GM18868 (cell line): ENCODE results near the gene TLR2.
"Not testable (repeated sequence)": the region's sequence is repeated elsewhere in the genome, so short reads cannot be mapped to it uniquely, and the experiment has no call there.

Experiments
- ATAC-seq: cut with Tn5 transposase; IDR thresholded peaks from one replicate; pipeline ENCODE4 v1.9.1; 2021; ENCODE audit warnings: mild to moderate bottlenecking, moderate library complexity; ENCODE audit not compliant: unreplicated experiment

TLR2 gene

GRCh38 chr4:153661215-153661822, 22.8 kb upstream of the TLR2 start:
- ATAC-seq: no peak

- ATAC-seq: no peak
Observed at GRCh38 chr4:153661908-153662307, 22.2 kb upstream of the TLR2 start.

DNA sequence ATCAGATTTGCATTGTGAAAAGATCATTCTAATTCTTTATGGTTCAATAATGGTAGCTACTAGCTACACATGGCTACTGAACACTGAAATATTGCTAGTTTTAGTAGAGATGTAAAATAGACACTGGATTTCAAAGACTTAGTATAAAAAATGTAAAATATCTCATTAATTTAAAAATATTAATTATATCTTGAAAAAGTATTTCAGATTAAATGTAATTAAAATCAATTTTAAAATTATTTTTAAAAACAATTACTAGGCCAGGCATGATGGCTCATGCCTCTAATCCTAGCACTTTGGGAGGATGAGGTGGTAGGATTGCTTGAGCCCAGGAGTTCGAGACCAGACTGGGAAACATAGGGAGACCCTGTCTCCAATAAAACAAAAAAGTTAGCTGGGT, 20.4 kb upstream of the TLR2 start:
- no peak for ATAC-seq

DNA sequence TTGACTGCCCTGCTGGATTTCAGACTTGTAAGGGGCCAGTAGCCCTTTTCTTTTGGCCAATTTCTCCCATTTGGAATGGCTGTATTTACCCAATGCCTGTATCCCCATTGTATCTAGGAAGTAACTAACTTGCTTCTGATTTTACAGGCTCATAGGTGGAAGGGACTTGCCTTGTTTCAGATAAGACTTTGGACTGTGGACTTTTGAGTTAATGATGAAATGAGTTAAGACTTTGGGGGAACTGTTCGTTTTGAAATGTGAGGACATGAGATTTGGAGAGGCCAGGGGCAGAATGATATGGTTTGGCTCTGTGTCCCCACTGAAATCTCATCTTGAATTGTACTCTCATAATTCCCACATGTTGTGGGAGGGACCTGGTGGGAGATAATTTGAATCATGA, 17.6 kb upstream of the TLR2 start:
- ATAC-seq: not testable (repeated sequence)

GRCh38 chr4:153668647-153669046, 15.4 kb upstream of the TLR2 start:
- ATAC-seq: no peak

DNA sequence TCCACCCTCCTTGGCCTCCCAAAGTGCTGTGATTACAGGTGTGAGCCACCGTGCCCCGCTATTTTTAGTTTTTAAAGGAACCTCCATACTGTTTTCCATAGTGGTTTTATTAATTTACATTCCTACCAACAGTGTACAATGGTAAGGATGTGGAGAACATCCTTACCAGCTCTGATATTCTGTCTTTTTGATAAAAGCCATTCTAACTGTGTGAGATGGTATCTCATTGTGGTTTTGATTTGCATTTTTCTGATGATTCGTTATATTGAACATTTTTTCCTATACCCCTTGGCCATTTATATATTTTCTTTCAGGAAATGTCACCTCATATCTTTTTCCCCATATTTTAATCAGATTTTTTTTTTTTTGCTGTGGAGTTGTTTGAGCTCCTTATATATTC, 14.2 kb upstream of the TLR2 start:
- no peak for ATAC-seq

- ATAC-seq: no peak
Observed at GRCh38 chr4:153676486-153676885, 7.6 kb upstream of the TLR2 start.

- no peak for ATAC-seq
Observed at GRCh38 chr4:153676984-153677383, 7.1 kb upstream of the TLR2 start.

DNA sequence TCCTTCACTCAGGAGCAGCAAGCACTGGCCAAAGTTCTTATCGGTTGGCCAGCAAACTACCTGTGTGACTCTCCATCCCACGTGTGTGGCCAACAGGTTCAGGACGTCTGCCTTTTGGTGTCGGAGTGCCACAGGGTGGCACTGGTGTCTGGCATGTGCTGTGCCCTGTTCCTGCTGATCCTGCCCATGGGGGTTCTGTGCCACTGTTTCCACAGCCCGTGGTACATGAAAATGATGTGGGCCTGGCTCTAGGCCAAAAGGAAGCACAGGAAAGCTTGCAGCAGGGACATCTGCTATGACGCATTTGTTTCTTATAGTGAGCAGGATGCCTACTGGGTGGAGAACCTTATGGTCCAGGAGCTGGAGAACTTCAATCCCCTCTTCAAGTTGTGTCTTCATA, 4.6 kb upstream of the TLR2 start:
- no peak for ATAC-seq

DNA sequence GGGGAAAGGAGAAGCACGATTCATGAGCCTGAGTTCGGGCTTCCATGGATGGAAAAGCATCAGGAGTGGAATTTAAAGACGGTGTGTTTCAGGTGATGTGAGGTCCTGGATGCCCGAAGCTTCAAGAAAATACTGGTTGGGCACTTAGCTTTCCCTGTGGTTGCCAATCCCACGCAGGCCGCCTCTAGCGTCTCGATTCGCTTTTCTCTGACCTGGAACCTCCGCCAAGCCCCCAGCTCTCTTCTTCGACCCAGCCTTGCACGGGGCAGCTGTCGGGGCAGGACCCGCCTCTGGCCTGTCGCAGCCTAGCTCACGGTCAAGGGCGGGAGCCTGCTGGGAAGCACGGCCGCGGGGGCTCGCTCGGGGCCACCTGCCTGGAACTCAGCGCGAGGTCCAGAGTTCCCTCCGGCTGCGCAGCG, 308 bp upstream of the TLR2 start:
- ATAC-seq: no peak

- ATAC-seq: peak; percentile 20
Observed at GRCh38 chr4:153684971-153685371, 891 bp downstream of the TLR2 start.

- no peak for ATAC-seq
Observed at GRCh38 chr4:153704522-153704921, 20.4 kb downstream of the TLR2 start.

GRCh38 chr4:153705743-153706468, 21.8 kb downstream of the TLR2 start:
- peak; percentile 84 for ATAC-seq

DNA sequence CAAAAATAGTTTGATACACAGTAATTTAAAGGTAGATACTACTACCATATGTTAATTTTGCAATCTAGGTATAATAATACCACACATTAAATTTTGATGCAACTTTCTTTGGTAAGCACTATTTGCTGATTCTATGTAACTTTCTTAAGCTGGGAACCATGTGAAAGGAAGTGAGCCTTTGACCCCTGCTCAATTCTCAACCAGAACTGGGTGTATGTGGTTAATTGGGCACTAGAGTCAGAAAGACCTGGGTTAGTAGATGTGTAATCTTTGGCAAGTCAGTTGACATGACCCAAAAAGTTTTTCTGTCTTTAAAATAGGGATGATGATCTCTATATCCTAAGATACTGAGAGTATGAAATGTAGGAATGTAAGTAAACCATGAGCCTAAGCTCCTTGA, 22.4 kb downstream of the TLR2 start:
- peak; percentile 38 for ATAC-seq

DNA sequence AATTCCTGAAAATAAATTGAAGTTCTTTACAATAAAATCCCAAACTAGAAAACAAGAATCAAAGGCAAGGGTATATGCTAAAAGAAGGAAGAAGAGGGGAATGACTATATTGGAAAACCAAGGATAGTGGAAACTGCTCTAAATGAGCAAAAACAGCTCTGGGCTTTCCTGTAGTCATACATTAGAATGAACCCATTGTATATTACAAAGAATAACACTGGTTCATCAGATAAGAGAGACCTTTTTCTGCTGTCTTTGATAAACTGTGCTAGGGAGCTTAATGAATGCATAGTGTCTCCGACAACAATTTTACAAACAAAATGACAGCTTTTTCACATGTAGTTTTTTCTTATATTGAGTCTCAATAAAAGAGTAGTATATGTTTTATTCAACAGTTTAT, 26.6 kb downstream of the TLR2 start:
- no peak for ATAC-seq

DNA sequence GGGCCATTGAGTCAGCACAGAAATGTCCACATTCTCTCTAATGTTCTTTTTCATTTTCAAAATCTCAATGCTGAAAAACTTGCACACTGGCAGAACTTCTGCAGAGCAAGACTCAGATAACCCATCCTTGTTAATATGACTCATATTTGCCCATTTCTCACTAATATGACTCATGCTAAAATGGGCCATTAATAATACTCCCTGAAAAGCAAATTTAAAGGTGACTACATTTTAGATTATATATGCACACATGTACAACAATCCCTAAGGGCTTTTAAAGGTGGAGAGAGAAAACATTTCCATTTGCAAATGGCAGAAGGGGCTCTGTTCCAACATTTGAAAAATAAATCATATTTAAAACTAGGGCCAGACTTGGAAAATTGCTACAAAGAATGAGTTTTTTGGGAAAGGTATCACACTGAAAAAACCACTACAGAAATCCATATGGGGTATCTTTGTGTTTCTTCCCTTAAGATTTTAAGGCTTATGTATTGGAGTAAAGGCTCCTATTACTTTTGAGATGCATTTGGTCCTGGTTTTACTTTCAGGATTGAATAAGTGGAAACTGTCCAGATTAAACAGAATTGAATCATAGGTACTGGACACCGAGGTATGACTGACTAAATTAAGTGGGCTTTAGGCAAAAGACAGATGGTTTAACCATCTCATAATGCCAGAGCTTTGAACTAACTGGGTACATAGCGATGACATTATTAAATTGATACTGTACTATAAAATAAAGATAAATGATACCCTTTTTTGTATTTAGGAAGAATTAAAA, 30.0 kb downstream of the TLR2 start:
- ATAC-seq: peak; percentile 69

DNA sequence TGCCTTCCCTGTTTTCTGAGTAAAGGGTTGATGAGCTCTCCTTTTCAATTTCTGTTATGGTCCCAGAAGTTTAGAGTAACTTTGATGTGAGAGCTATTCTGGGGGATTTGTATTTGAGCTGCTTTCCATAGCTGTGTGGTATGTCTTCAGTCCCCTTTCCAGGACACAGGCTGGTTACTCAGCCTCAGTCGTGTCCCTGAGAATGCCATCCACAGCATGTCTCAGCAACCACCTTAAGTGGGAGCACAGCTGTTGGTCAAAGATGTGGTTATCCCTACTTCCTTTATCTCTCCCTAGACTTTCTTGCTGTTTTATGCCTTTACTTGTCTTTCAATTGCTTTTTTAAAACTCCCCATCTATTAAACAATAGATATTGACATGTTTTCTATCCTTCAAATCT, 38.0 kb downstream of the TLR2 start:
- ATAC-seq: no peak

- ATAC-seq: no peak
Observed at GRCh38 chr4:153724606-153725005, 40.5 kb downstream of the TLR2 start.

- no peak for ATAC-seq
Observed at GRCh38 chr4:153725136-153725830, 41.2 kb downstream of the TLR2 start.

DNA sequence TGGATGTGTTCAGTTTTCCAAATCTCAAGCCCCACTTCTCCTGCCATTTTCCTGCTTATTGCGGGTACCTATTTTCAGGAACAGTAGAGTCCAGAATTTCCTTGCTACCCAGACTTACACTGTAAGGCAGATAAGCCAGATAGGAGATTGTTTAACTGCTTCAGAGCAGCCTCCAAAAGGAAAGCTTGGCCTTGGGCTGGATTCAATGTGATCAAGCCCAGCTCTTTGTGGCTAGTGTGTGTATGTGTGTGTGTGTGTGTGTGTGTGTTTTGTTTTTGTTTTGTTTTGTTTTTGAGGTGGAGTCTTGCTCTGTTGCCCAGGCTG, 41.7 kb downstream of the TLR2 start:
- no peak for ATAC-seq

- ATAC-seq: no peak
Observed at GRCh38 chr4:153728151-153728550, 44.1 kb downstream of the TLR2 start.

GRCh38 chr4:153728660-153729059, 44.6 kb downstream of the TLR2 start:
- ATAC-seq: peak; percentile 43
